HG03045 (cell line): ENCODE results near the gene TLNRD1.
"Not testable (repeated sequence)": the region's sequence is repeated elsewhere in the genome, so short reads cannot be mapped to it uniquely, and the experiment has no call there.

Experiments
- ATAC-seq: cut with Tn5 transposase; IDR thresholded peaks from one replicate; pipeline ENCODE4 v1.9.1; 2021; ENCODE audit warnings: mild to moderate bottlenecking, moderate library complexity; ENCODE audit not compliant: unreplicated experiment

Gene TLNRD1

GRCh38 chr15:81000624-81001151 is at the start of gene TLNRD1:
Gene TLNRD1, plus strand, starts transcription at chr15:81000923. Its CDS starts 1,349 bp downstream, at chr15:81002272.
- peak; percentile 63 for ATAC-seq

GRCh38 chr15:80951941-80952340 is 48.8 kb upstream of the TLNRD1 start:
- ATAC-seq, result no peak

DNA sequence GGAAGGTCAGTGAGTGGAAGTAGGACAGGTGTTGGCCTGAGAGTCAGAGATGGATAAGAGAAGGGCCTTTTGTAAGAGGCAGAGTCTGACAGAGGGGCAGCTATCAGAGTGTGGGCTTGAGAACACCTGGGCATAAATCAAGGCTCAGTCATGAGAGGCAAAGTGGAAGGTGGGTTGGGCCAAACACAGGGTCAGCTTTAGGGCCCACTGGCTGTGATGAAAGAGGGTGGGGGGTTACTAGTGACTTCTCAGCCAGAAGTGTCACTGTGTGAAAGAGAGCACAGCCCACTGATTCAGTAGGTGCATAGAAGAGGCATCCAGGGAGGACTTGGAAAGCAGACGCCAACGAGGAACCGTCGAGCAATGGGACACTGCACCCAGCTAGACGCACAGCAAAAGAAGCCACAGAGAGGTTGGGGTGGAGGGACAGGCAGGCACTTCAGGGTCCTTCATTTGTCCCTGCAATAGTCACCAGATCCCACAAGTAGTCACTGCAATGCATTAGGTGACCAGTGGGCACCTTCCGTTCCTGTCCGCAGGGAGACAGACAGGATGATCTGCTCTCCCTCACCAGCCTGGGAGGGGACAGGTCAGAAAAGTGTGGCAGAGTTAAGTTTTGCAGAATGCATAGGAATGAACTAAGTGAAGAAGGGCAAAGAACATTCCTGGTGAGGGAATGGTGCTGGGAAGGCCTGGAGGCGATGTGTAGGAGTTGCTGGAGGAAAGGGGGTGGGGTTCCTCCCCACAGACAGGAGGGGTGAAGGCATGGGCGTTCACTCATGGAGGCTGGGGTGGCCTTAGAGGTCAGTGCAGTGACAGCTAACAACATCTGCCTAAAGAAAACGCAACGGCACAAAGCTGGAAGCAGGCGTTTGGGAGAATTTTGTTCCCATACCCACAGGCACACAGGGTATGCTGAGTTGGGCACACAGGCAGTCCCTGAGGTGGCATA is 47.4 kb upstream of the TLNRD1 start:
- no peak for ATAC-seq

- ATAC-seq, result no peak
Observed at GRCh38 chr15:80953953-80954778, 46.6 kb upstream of the TLNRD1 start.

GRCh38 chr15:80955571-80956452 is 44.9 kb upstream of the TLNRD1 start:
- not testable (repeated sequence) for ATAC-seq

GRCh38 chr15:80957556-80957955 is 43.2 kb upstream of the TLNRD1 start:
- no peak for ATAC-seq

- ATAC-seq, result no peak
Observed at GRCh38 chr15:80957976-80958375, 42.7 kb upstream of the TLNRD1 start.

DNA sequence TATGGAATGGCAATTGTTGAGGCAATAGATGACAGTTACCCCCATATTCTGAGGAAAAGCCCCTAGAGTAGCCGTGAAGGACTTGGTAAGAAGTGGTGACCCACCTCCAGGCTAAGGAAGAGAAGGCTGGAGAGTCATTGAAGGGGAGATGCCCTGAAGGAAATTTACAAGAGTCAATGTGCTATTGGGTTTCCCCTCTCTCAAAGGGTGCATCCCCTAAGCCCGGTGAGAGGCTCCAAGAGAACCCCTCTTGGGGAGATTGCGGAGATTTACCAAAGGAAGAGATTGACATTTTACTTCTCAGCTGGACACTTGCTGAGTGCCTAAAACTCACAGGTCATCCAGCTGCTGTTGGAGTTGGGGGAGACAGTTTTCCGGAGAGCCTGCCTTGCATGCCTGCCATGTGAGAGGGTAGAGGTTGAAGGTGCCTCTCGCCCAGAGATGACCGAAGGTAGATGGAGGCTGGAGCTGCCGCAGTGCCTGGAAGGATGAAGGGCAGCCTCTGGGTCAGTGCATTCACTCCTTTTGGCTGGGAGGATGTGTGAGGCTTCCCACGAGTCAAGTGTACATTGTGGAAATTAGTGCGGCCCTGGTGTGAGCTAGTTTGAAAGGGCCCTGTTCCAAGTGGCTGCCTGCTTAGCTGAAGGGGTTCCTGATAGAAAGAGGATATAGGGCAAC is 41.8 kb upstream of the TLNRD1 start:
- no peak for ATAC-seq

GRCh38 chr15:80965454-80965853 is 35.3 kb upstream of the TLNRD1 start:
- ATAC-seq, result not testable (repeated sequence)

- ATAC-seq, result no peak
Observed at GRCh38 chr15:80966431-80967197, 34.1 kb upstream of the TLNRD1 start.

DNA sequence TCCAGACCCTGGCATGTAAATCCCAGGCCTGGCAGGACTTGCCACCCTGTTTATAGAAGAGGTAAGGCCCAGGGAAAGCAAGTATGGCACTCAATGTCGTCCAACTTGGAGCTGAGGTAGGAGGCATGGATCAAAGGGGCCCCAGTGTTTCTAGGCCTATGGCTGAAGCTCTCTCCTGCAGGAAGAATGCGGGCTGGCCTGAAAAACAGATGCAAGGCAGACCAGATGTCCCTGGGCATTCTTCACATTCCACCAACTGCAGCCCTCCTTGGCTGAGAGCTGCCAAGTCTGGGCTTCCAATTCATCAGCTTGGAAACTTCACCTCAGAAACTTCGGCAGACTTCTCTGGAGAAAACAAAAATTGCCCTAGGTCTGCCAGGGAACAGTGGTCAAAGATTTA is 33.3 kb upstream of the TLNRD1 start:
- ATAC-seq, result no peak

DNA sequence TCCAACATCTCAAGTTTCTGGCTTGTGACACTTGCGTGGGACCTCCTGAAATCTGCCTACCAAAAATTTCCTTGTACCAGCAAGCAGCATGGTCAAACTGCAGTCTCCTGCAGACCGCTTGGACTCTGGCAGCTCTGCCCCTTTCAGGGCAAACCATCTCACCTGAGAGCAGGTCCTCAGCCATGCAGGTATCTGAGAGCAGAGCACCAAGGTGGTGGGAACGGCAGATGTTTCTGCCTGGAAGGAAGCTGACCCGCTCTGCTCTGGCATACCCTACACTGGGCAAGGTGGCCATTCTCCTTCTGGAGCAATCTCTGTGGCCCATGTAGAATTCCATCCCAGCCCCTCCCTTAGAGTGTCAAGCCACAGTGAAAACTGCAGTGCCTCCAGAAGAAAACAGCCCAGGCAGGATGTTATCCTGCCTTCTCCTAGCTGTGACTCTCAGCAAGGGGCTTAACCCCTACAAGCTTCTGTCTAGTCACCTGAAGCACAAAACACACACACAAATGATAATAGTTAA is 32.7 kb upstream of the TLNRD1 start:
- ATAC-seq, result no peak

DNA sequence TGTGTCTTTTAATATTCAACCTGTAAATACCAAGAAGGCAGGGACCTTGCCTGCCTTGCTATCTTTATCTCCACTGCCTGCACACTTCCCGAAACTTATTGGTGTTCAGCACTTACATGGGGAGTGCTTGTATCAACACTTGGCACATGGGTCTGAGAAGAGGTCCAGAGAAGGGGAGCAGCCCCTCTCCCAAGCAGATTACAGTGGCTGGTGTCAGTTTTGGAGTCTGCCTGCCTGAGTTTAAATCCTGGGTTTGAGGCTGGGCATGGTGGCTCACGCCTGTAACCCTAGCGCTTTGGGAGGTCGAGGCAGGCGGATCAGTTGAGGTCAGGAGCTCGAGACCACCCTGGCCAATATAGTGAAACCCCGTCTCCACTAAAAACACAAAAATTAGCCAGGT is 31.4 kb upstream of the TLNRD1 start:
- ATAC-seq, result no peak

DNA sequence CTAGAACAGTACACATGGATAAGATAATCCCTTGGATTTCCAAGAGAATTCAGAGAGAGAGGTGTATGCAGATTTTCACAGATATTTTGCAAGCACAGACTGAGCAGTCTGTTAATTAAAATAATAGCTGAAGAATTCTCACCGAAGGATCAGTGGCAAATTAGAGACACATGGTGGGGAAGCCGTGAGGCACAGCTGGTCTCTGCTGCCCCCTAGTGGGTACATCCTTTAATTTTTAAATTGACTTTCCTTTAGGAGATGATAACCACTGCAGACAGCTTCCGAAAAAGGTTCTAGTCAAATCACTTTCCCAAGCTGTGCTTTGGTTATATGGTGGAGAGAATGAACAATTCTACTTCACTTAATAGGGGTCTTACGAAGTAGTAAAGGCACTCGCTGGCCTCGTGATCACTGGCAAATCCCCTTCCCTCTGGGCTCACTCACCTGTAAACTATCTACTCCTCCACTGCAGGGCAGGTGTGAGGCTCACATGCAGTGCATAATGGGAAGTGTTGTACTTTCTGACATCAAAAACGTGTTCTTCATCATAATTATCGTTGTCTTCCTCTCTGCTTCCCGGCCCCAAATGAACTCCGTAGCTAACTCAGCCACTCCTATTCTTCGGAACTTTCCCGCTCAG is 30.6 kb upstream of the TLNRD1 start:
- ATAC-seq, result no peak

GRCh38 chr15:80970658-80971057 is 30.1 kb upstream of the TLNRD1 start:
- ATAC-seq, result no peak

DNA sequence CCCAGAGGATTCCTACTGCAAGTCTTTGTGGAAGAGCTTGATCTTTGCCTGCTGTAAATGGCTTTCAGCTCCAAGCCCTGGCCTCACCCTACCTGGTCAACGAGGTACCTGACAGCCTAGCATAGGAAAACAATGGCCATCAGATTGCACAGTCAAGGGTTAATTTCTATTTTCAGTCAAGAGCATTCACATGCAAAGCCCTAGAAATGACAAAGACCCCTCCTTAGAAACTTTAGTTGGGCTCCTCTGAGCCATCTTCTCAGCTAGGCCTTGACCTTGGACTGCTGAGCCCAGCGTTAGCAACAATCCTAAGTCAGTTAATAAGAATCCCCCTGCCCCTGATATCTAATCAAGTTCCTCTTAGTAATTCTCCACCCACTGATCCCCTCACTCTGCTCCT is 29.6 kb upstream of the TLNRD1 start:
- ATAC-seq, result no peak

DNA sequence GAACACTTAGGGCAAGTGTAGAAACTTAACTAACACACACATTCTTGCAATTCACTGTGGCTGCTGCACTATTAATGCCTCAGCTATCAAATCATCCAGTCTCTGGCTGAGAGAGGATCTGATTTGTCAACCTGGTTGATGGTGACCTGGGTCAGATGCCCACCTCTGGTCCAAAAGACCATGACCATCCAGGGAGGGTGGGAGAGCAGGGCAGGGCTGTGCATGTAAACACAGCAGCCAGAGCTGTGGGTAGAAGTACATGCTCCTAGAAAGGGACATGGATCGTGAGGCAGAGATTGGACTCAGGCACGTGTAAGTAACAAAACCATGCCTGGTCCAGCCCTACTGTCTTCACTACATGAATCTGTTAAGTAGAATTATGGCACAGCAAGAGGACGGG is 28.4 kb upstream of the TLNRD1 start:
- ATAC-seq, result no peak

DNA sequence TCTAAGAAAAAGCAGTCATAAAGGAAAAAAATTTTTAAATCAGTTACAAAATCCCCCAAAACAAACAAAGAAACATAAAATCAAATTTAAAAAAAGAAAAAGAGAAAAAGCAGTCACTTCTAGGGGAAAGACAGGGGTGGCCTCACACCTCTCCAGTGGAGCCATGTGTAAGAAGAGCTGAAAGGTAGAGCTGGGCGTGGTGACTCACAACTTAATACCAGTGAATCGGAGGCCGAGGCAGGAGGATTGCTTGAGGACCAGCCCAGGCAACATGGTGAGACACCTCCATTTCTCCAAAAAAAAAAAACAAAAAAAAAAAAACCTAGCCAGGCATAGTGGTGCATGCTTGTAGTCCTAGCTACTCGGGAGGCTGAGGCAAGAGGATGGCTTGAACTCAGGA is 25.8 kb upstream of the TLNRD1 start:
- ATAC-seq, result no peak

- ATAC-seq, result no peak
Observed at GRCh38 chr15:80976851-80977250, 23.9 kb upstream of the TLNRD1 start.
